ENCODE data around the gene SCAI. TPM values are rescaled to one million over a fixed set of nuclear protein-coding genes. Genes with fewer than 3 reads are reported as not detected.

SCAI gene
- total and polyA plus RNA-seq, 9 of the 15 experiments (the other 6 are each of a cell fraction or from before 2014, with no cell fraction given), result 0.70 to 12.4 (median 4.2) TPM

- TF ChIP-seq, protein P1, sequence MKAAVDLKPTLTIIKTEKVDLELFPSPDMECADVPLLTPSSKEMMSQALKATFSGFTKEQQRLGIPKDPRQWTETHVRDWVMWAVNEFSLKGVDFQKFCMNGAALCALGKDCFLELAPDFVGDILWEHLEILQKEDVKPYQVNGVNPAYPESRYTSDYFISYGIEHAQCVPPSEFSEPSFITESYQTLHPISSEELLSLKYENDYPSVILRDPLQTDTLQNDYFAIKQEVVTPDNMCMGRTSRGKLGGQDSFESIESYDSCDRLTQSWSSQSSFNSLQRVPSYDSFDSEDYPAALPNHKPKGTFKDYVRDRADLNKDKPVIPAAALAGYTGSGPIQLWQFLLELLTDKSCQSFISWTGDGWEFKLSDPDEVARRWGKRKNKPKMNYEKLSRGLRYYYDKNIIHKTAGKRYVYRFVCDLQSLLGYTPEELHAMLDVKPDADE (conservative IDR thresholded peaks at IDR 0.05; ENCODE audit: control insufficient read depth, low read depth, low read length), result peak; percentile 99; the same call in 1 of the 2 replicates
- TF ChIP-seq MXI1 (IDR thresholded peaks at IDR 0.05; ENCODE audit: low read depth, low read length) (peak; percentile 63; the same call in 1 of the 2 replicates), ZC3H8 (IDR thresholded peaks at IDR 0.05) (no peak), KAT2B (IDR thresholded peaks at IDR 0.05; ENCODE audit: low read depth, low read length) (no peak), NCOA6 (IDR thresholded peaks at IDR 0.05) (no peak), CREM (IDR thresholded peaks at IDR 0.05; ENCODE audit: low read depth) (peak; percentile 98), RBM39 (optimal IDR thresholded peaks at IDR 0.05; ENCODE audit: low read depth, low read length) (no peak), YY1 (IDR thresholded peaks at IDR 0.05; ENCODE audit: borderline replicate concordance in 1 of 3, control insufficient read depth in 1 of 3, extremely low read depth in 1 of 3, insufficient read depth in 3 of 3, insufficient read length in 1 of 3, insufficient replicate concordance in 2 of 3, low read depth in 1 of 3, low read length in 2 of 3) (peak; percentile 41 to 92 (median 89)), SIRT6 (IDR thresholded peaks at IDR 0.05; ENCODE audit: low read depth, low read length) (no peak), CSDE1 (IDR thresholded peaks at IDR 0.05) (no peak), DPF2 (IDR thresholded peaks at IDR 0.05) (0 out of 2 replicates have a peak, but pooled peaks have one; percentile 20), ZNF609 (CRISPR knock-in tag; IDR thresholded peaks at IDR 0.05; ENCODE audit: borderline replicate concordance) (no peak), CXXC5 (CRISPR knock-in tag; IDR thresholded peaks at IDR 0.05) (peak; percentile 98), MAZ (CRISPR knock-in tag; conservative IDR thresholded peaks at IDR 0.05 in 1 of 2, IDR thresholded peaks at IDR 0.05 in 1 of 2) (peak; percentile 89 to 96), FIP1L1 (IDR thresholded peaks at IDR 0.05; ENCODE audit: low read depth, low read length, poor library complexity, severe bottlenecking) (peak; percentile 88), ZNF212 (CRISPR knock-in tag; IDR thresholded peaks at IDR 0.05) (no peak), CBFA2T3 (IDR thresholded peaks at IDR 0.05) (no peak), CBX1 (IDR thresholded peaks at IDR 0.05; ENCODE audit: low read depth) (peak; percentile 94; the same call in 1 of the 2 replicates)
- TF ChIP-seq, protein P2, sequence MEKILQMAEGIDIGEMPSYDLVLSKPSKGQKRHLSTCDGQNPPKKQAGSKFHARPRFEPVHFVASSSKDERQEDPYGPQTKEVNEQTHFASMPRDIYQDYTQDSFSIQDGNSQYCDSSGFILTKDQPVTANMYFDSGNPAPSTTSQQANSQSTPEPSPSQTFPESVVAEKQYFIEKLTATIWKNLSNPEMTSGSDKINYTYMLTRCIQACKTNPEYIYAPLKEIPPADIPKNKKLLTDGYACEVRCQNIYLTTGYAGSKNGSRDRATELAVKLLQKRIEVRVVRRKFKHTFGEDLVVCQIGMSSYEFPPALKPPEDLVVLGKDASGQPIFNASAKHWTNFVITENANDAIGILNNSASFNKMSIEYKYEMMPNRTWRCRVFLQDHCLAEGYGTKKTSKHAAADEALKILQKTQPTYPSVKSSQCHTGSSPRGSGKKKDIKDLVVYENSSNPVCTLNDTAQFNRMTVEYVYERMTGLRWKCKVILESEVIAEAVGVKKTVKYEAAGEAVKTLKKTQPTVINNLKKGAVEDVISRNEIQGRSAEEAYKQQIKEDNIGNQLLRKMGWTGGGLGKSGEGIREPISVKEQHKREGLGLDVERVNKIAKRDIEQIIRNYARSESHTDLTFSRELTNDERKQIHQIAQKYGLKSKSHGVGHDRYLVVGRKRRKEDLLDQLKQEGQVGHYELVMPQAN (IDR thresholded peaks at IDR 0.05; ENCODE audit: borderline replicate concordance), result peak; percentile 46; the same call in 1 of the 2 replicates
Observed at GRCh38 chr9:125189361-125190289, 46.3 kb upstream of the SCAI start, which contains the start of gene PPP6C (continued).

Data from K562 (cell line).